ENCODE measurements around the gene CENPC. TPM values are rescaled to one million over a fixed set of nuclear protein-coding genes. Genes with fewer than 3 reads are reported as not detected.

Gene CENPC, protein sequence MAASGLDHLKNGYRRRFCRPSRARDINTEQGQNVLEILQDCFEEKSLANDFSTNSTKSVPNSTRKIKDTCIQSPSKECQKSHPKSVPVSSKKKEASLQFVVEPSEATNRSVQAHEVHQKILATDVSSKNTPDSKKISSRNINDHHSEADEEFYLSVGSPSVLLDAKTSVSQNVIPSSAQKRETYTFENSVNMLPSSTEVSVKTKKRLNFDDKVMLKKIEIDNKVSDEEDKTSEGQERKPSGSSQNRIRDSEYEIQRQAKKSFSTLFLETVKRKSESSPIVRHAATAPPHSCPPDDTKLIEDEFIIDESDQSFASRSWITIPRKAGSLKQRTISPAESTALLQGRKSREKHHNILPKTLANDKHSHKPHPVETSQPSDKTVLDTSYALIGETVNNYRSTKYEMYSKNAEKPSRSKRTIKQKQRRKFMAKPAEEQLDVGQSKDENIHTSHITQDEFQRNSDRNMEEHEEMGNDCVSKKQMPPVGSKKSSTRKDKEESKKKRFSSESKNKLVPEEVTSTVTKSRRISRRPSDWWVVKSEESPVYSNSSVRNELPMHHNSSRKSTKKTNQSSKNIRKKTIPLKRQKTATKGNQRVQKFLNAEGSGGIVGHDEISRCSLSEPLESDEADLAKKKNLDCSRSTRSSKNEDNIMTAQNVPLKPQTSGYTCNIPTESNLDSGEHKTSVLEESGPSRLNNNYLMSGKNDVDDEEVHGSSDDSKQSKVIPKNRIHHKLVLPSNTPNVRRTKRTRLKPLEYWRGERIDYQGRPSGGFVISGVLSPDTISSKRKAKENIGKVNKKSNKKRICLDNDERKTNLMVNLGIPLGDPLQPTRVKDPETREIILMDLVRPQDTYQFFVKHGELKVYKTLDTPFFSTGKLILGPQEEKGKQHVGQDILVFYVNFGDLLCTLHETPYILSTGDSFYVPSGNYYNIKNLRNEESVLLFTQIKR
- 2.4 to 4.5 TPM (median 4.0 TPM) in 5 replicates for total RNA-seq (2022; extraction: Qiagen RNA extraction; ENCODE audit: low read depth)

DNA sequence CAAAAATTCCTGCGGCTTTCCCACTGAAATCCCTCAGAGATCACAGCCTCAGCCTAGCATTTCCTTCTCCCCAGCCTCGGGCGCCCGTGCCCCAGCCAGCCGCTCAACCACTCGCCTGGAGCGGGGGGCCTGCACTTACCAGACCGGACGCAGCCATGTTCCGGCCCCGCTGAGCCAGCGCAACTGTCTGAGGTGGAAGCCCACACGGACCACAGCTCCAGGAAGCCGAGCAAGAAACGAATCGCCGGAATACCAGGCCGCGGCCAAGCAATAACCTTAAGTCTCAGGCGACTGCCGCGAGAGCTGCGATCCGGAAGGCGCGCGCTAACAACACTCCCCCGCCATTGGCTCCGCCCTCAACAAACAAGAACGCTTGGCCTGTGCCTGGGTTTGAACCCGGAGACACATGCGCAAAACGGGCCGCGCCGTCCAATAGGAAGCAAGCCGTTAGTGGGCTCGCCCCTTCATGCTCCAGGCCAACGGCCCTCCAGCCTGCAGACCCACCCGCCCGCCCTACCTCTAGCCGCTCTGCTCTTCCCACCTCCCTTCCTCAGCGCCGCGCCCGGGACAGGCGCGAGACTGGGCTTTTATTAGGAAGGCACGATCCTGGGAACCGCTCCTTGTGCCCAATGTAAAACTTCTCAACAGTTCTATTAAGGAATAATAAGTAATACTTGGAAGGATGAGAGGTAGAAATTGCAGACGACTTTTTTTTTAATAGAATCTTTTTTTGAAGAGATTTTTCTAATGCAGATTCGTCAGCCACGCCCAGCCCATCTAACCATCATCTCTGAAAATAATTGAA lies at the start of gene CENPC:
Gene CENPC (minus strand): TSS at position 305 of the 805 bp plus-strand sequence. CDS start 148 bp downstream, at position 157.

DNA sequence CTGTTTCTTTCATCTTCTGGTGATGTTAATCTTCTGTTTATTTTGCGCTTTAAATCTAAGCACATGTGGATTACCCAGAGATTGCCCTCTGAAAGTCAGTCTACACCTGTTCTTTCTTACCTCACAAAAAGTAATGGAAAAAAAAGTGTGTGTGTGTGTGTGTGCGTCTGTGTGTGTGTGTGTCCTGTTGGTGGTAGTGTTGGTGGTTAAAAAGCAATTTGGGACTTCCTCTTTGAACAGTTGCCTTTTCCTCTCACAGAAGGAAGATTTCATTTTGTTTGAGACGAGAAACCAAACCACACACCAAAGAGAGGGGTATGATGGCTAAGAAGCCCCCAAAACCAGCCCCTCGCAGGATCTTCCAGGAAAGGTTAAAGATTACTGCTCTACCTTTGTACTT lies 13.2 kb upstream of the CENPC start, which contains the start of gene STAP1:
Gene STAP1 (plus strand): TSS at position 235 of the 400 bp plus-strand sequence. CDS start 83 bp downstream, at position 318.

Other genes with a start within 250 kb of the CENPC start
- gene STAP1, start 13.2 kb upstream of the CENPC start, total RNA-seq (2022; extraction: Qiagen RNA extraction; ENCODE audit: low read depth): not detected in 5 replicates
- 11.6 to 25.8 TPM (median 16.1 TPM) in 5 replicates for gene UBA6, start 155.7 kb upstream of the CENPC start, total RNA-seq (2022; extraction: Qiagen RNA extraction; ENCODE audit: low read depth)
- gene GNRHR, start 208.9 kb upstream of the CENPC start, total RNA-seq (2022; extraction: Qiagen RNA extraction; ENCODE audit: low read depth): not detected in 5 replicates

Data from A549 treated with RU486 at 1 μM for 4 hours (cell line).